MM.1S (cell line): ENCODE results near the gene NIN.

Source experiments
- EZH2phosphoT487 ChIP-seq: fragments of 300-600 bp; sonication (generic); IDR thresholded peaks from 2 replicates; pipeline ENCODE4 v1.6.1; 2018; ENCODE audit warnings: antibody characterized with exemption, low read length
- TF ChIP-seq, protein P1 (sequence below): fragments of 300-600 bp; sonication (generic); IDR thresholded peaks from 2 replicates; pipeline ENCODE4 v1.5.1; 2016; ENCODE audit warnings: antibody characterized with exemption, low read length, mixed read lengths

GRCh38 chr14:50786751-50787464 lies 44.1 kb downstream of the NIN start:
- TF ChIP-seq, protein P1, sequence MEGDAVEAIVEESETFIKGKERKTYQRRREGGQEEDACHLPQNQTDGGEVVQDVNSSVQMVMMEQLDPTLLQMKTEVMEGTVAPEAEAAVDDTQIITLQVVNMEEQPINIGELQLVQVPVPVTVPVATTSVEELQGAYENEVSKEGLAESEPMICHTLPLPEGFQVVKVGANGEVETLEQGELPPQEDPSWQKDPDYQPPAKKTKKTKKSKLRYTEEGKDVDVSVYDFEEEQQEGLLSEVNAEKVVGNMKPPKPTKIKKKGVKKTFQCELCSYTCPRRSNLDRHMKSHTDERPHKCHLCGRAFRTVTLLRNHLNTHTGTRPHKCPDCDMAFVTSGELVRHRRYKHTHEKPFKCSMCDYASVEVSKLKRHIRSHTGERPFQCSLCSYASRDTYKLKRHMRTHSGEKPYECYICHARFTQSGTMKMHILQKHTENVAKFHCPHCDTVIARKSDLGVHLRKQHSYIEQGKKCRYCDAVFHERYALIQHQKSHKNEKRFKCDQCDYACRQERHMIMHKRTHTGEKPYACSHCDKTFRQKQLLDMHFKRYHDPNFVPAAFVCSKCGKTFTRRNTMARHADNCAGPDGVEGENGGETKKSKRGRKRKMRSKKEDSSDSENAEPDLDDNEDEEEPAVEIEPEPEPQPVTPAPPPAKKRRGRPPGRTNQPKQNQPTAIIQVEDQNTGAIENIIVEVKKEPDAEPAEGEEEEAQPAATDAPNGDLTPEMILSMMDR, result no peak
- no peak for TF ChIP-seq EZH2phosphoT487
